Activated CD4-positive, alpha-beta memory T cell treated with anti-CD3 and anti-CD28 coated beads for 36 hours (primary cell): ENCODE measurements around the gene CACNB1. TPM values are rescaled to one million over a fixed set of nuclear protein-coding genes. Genes with fewer than 3 reads are reported as not detected.

Experiments
- CTCF ChIA-PET: fragments of 350-600 bp; sonication (Branson Sonifier 250); formaldehyde crosslinking; loops from one replicate; lab custom pipeline; 2021; ENCODE audit warnings: antibody characterized with exemption, inconsistent platforms; lab: Charles Lee
- POLR2A ChIA-PET: fragments of 350-600 bp; sonication (Branson Sonifier 250); formaldehyde crosslinking; loops from one replicate; lab custom pipeline; 2021; ENCODE audit warnings: antibody characterized with exemption; lab: Charles Lee
- DNase-seq: peaks from one replicate; pipeline ENCODE4 v3.0.0-alpha.2; 2020
- H3K27ac Mint-ChIP-seq: one replicate; pipeline ENCODE4 v1.8.0; 2021; ENCODE audit warnings: mixed read lengths
- H3K27me3 Mint-ChIP-seq: one replicate; pipeline ENCODE4 v1.8.0; 2021; ENCODE audit warnings: mixed read lengths
- H3K36me3 Mint-ChIP-seq: one replicate; pipeline ENCODE4 v1.8.0; 2021; ENCODE audit warnings: mixed read lengths
- H3K4me1 Mint-ChIP-seq: one replicate; pipeline ENCODE4 v1.8.0; 2021; ENCODE audit warnings: low read depth, mixed read lengths
- H3K4me3 Mint-ChIP-seq: one replicate; pipeline ENCODE4 v1.8.0; 2021; ENCODE audit warnings: mild to moderate bottlenecking, mixed read lengths
- H3K9me3 Mint-ChIP-seq: one replicate; pipeline ENCODE4 v1.8.0; 2021; ENCODE audit warnings: mixed read lengths
- intact Hi-C: fragments of 100-400 bp; cut with micrococcal nuclease; formaldehyde crosslinking; loops from one replicate; pipeline ENCODE4 v1.15.1; 2023
- total RNA-seq, 2 experiments: library from RNA; stranded (reverse); gene quantifications; one replicate each; pipeline ENCODE4 v1.2.3, GENCODE V29; 2021

The CACNB1 gene
- total RNA-seq, 2 experiments from 2014 or later: 13.6 to 14.1 TPM

- no peak overlapping the region for H3K4me3 Mint-ChIP-seq
- no peaks in the 10 kb centered on the region for H3K9me3 Mint-ChIP-seq
- no peaks in the 10 kb centered on the region for H3K36me3 Mint-ChIP-seq
- CTCF ChIA-PET: interaction anchor here (0.5 to 20.1 kb wide), 10 partner anchors 8 to 265 kb away, joined by 3 to 580 read pairs (median 6); partner anchors contain the start of genes RPL19 and STAC2
- H3K27ac Mint-ChIP-seq: no peak overlapping the region
- POLR2A ChIA-PET: interaction anchor here (2.8 kb wide), 1 partner anchor 37 kb away, joined by 15 read pairs; the partner anchor contains the start of gene RPL19
- intact Hi-C loops: loop anchor here (5.0 to 10.0 kb wide), 2 partner anchors 85 to 252 kb away; partner anchors contain the start of gene PLXDC1
- H3K27me3 Mint-ChIP-seq: peaks cover 4% of the 10 kb centered on the region
- peaks cover 25% of the 10 kb centered on the region for H3K4me1 Mint-ChIP-seq
- DNase-seq: no peak
These were observed 39.5 kb upstream of the CACNB1 start for GRCh38 chr17:39236981-39237441.

- Mint-ChIP-seq H3K36me3 (no peaks in the 10 kb centered on the region), H3K27me3 (peaks cover 9% of the 10 kb centered on the region), H3K4me1 (peaks cover 29% of the 10 kb centered on the region), H3K4me3 (no peak overlapping the region), H3K27ac (no peak overlapping the region), H3K9me3 (no peaks in the 10 kb centered on the region)
- POLR2A ChIA-PET: no interaction called here
- CTCF ChIA-PET: interaction anchor here (0.6 to 20.1 kb wide), 20 partner anchors 9 to 265 kb away, joined by 3 to 580 read pairs (median 4); partner anchors contain the start of genes CDK12, RPL19 and STAC2
- intact Hi-C loops: loop anchor here (5.0 to 10.0 kb wide), 2 partner anchors 84 to 252 kb away; partner anchors contain the start of gene PLXDC1
- DNase-seq: no peak
These were observed 39.0 kb upstream of the CACNB1 start for GRCh38 chr17:39236450-39236927.

GRCh38 chr17:39235555-39236449 lies 38.3 kb upstream of the CACNB1 start:
- Mint-ChIP-seq H3K27me3 (peaks cover 11% of the 10 kb centered on the region), H3K36me3 (no peaks in the 10 kb centered on the region), H3K9me3 (no peaks in the 10 kb centered on the region), H3K4me1 (peaks cover 29% of the 10 kb centered on the region), H3K4me3 (no peak overlapping the region), H3K27ac (no peak overlapping the region)
- intact Hi-C loops: loop anchor here (5.0 to 10.0 kb wide), 2 partner anchors 84 to 251 kb away; partner anchors contain the start of gene PLXDC1
- DNase-seq: peak; percentile 73
- POLR2A ChIA-PET: no interaction called here
- CTCF ChIA-PET: interaction anchor here (0.6 to 20.1 kb wide), 25 partner anchors 10 to 544 kb away, joined by 3 to 580 read pairs (median 4); partner anchors contain the start of genes CDK12, RPL19 and STAC2

GRCh38 chr17:39231591-39232551 lies 34.4 kb upstream of the CACNB1 start:
- ChIA-PET CTCF (interaction anchor here (0.6 to 20.1 kb wide), 21 partner anchors 7 to 363 kb away, joined by 3 to 580 read pairs (median 3); partner anchors contain the start of genes ARL5C, PLXDC1 and RPL19), POLR2A (interaction anchor here (1.7 to 2.7 kb wide), 2 partner anchors 25 to 26 kb away, joined by 5 read pairs; no protein-coding TSS in a partner anchor)
- intact Hi-C loops: loop anchor here (10.0 kb wide), 1 partner anchor 247 kb away; no protein-coding TSS in a partner anchor
- H3K36me3 Mint-ChIP-seq: no peaks in the 10 kb centered on the region
- H3K4me3 Mint-ChIP-seq: peak overlapping the region; percentile 10
- no peak overlapping the region for H3K27ac Mint-ChIP-seq
- no peaks in the 10 kb centered on the region for H3K9me3 Mint-ChIP-seq
- peaks cover 8% of the 10 kb centered on the region for H3K4me1 Mint-ChIP-seq
- peaks cover 30% of the 10 kb centered on the region for H3K27me3 Mint-ChIP-seq
- DNase-seq: peak; percentile 65

GRCh38 chr17:39231091-39231561 lies 33.7 kb upstream of the CACNB1 start:
- no peak for DNase-seq
- Mint-ChIP-seq H3K36me3 (no peaks in the 10 kb centered on the region), H3K4me1 (peaks cover 9% of the 10 kb centered on the region), H3K27ac (no peak overlapping the region), H3K4me3 (no peak overlapping the region), H3K27me3 (peaks cover 33% of the 10 kb centered on the region), H3K9me3 (no peaks in the 10 kb centered on the region)
- ChIA-PET POLR2A (interaction anchor here (1.7 to 2.7 kb wide), 2 partner anchors 24 to 26 kb away, joined by 5 read pairs; no protein-coding TSS in a partner anchor), CTCF (interaction anchor here (0.6 to 20.1 kb wide), 13 partner anchors 8 to 248 kb away, joined by 3 to 580 read pairs (median 4); partner anchors contain the start of genes PLXDC1 and RPL19)
- intact Hi-C loops: loop anchor here (10.0 kb wide), 1 partner anchor 246 kb away; no protein-coding TSS in a partner anchor

GRCh38 chr17:39230361-39230760 lies 32.9 kb upstream of the CACNB1 start:
- POLR2A ChIA-PET: interaction anchor here (2.7 kb wide), 1 partner anchor 23 kb away, joined by 5 read pairs; no protein-coding TSS in a partner anchor
- H3K27me3 Mint-ChIP-seq: peaks cover 36% of the 10 kb centered on the region
- no peaks in the 10 kb centered on the region for H3K36me3 Mint-ChIP-seq
- no peaks in the 10 kb centered on the region for H3K9me3 Mint-ChIP-seq
- intact Hi-C loops: loop anchor here (10.0 kb wide), 1 partner anchor 246 kb away; no protein-coding TSS in a partner anchor
- peaks cover 12% of the 10 kb centered on the region for H3K4me1 Mint-ChIP-seq
- CTCF ChIA-PET: interaction anchor here (1.7 to 20.1 kb wide), 6 partner anchors 13 to 247 kb away, joined by 4 to 580 read pairs (median 18); partner anchors contain the start of gene RPL19
- DNase-seq: no peak
- no peak overlapping the region for H3K27ac Mint-ChIP-seq
- H3K4me3 Mint-ChIP-seq: no peak overlapping the region

GRCh38 chr17:39229274-39229913 lies 31.9 kb upstream of the CACNB1 start:
- Mint-ChIP-seq H3K4me1 (peaks cover 12% of the 10 kb centered on the region), H3K4me3 (no peak overlapping the region), H3K36me3 (no peaks in the 10 kb centered on the region), H3K27ac (no peak overlapping the region), H3K9me3 (no peaks in the 10 kb centered on the region), H3K27me3 (peaks cover 39% of the 10 kb centered on the region)
- CTCF ChIA-PET: interaction anchor here (0.6 to 3.4 kb wide), 4 partner anchors 23 to 282 kb away, joined by 3 to 18 read pairs (median 3); no protein-coding TSS in a partner anchor
- no peak for DNase-seq
- intact Hi-C loops: no loop called here
- POLR2A ChIA-PET: no interaction called here

GRCh38 chr17:39227364-39227919 lies 30.0 kb upstream of the CACNB1 start:
- Mint-ChIP-seq H3K27ac (no peak overlapping the region), H3K4me3 (no peak overlapping the region), H3K36me3 (no peaks in the 10 kb centered on the region), H3K9me3 (no peaks in the 10 kb centered on the region), H3K27me3 (peaks cover 52% of the 10 kb centered on the region), H3K4me1 (peaks cover 12% of the 10 kb centered on the region)
- ChIA-PET POLR2A (no interaction called here), CTCF (interaction anchor here (1.1 kb wide), 2 partner anchors 20 to 63 kb away, joined by 3 to 4 read pairs; no protein-coding TSS in a partner anchor)
- intact Hi-C loops: no loop called here
- no peak for DNase-seq

- intact Hi-C loops: no loop called here
- ChIA-PET POLR2A (no interaction called here), CTCF (interaction anchor here (1.0 to 1.2 kb wide), 3 partner anchors 11 to 18 kb away, joined by 4 to 6 read pairs (median 5); no protein-coding TSS in a partner anchor)
- Mint-ChIP-seq H3K4me1 (peaks cover 4% of the 10 kb centered on the region), H3K27ac (no peak overlapping the region), H3K9me3 (no peaks in the 10 kb centered on the region), H3K27me3 (peaks cover 41% of the 10 kb centered on the region), H3K4me3 (peak overlapping the region; percentile 47), H3K36me3 (no peaks in the 10 kb centered on the region)
- peak; percentile 37 for DNase-seq
These were observed 28.7 kb upstream of the CACNB1 start for GRCh38 chr17:39225959-39226683.
